Stomach (tissue), 4 donors: ENCODE data around the gene PON1.

Source experiments
- CTCF ChIP-seq, 7 experiments: fragments of 450-650 bp in 4 of 7; fragments of 200-600 bp in 3 of 7; sonication (generic) in 3 of 7; IDR thresholded peaks; one replicate each; pipeline ENCODE4 v1.5.1; 2016 to 2019; ENCODE audit warnings: antibody characterized with exemption in 7 of 7, control low read depth in 2 of 7, mild to moderate bottlenecking in 1 of 7
- EP300 ChIP-seq: sonication (generic); formaldehyde crosslinking; IDR thresholded peaks from one replicate; pipeline ENCODE4 v1.6.1; 2017; ENCODE audit warnings: antibody characterized with exemption
- POLR2A ChIP-seq, 4 donors: fragments of 450-650 bp; IDR thresholded peaks; one replicate each; pipeline ENCODE4 v1.6.1; 2016; ENCODE audit warnings: antibody characterized with exemption in 4 of 4, control low read depth in 2 of 4, mild to moderate bottlenecking in 1 of 4, moderate library complexity in 1 of 4

GRCh38 chr7:95367606-95368005 is 43.3 kb upstream of the PON1 start:
- TF ChIP-seq CTCF (IDR thresholded peaks at IDR 0.05), result no peak
- TF ChIP-seq POLR2A (IDR thresholded peaks at IDR 0.05), result no peak
- no peak for TF ChIP-seq EP300
